Neural progenitor cell (in vitro differentiated cells): Measurements from ENCODE around the gene GVQW3. TPM values are rescaled to one million over a fixed set of nuclear protein-coding genes. Genes with fewer than 3 reads are reported as not detected.

Source experiments
- DNase-seq: peaks from one replicate; pipeline ENCODE4 v3.0.0-alpha.2; 2016; ENCODE audit warnings: low spot score
- H2AFZ ChIP-seq: fragments of 200-600 bp; sonication (generic); replicated peaks from 2 replicates; pipeline ENCODE4 v1.6.1; 2016; ENCODE audit warnings: antibody characterized with exemption
- H3F3A ChIP-seq: fragments of 200-600 bp; sonication (generic); 2 replicates; pipeline ENCODE4 v1.6.1; 2016; ENCODE audit warnings: antibody characterized with exemption, low read depth
- H3K27ac ChIP-seq: fragments of 200-600 bp; sonication (generic); 2 replicates; pipeline ENCODE4 v1.5.1; 2016; ENCODE audit warnings: mild to moderate bottlenecking
- H3K27me3 ChIP-seq: fragments of 200-600 bp; sonication (generic); 2 replicates; pipeline ENCODE4 v1.6.1; 2016; ENCODE audit warnings: mild to moderate bottlenecking, moderate library complexity
- H3K36me3 ChIP-seq: fragments of 200-600 bp; sonication (generic); 2 replicates; pipeline ENCODE4 v1.5.1; 2016
- H3K4me1 ChIP-seq: fragments of 200-600 bp; sonication (generic); 2 replicates; pipeline ENCODE4 v1.6.1; 2016; ENCODE audit warnings: mixed run types
- H3K4me2 ChIP-seq: fragments of 200-600 bp; sonication (generic); 2 replicates; pipeline ENCODE4 v1.6.1; 2016
- H3K4me3 ChIP-seq: fragments of 200-600 bp; sonication (generic); 2 replicates; pipeline ENCODE4 v1.5.1; 2016
- H3K79me2 ChIP-seq: fragments of 200-600 bp; sonication (generic); 2 replicates; pipeline ENCODE4 v1.6.1; 2016; ENCODE audit warnings: low read depth
- H3K9ac ChIP-seq: fragments of 200-600 bp; sonication (generic); 2 replicates; pipeline ENCODE4 v1.6.1; 2016
- H3K9me3 ChIP-seq: fragments of 200-600 bp; sonication (generic); 2 replicates; pipeline ENCODE4 v1.5.1; 2016; ENCODE audit warnings: low read depth
- H4K20me1 ChIP-seq: fragments of 200-600 bp; sonication (generic); 2 replicates; pipeline ENCODE4 v1.6.1; 2016; ENCODE audit warnings: low read depth
- H3K27ac Mint-ChIP-seq: 3 replicates; pipeline ENCODE4 v1.8.0; 2021; ENCODE audit warnings: mixed read lengths
- H3K27me3 Mint-ChIP-seq: 2 replicates; pipeline ENCODE4 v1.8.0; 2022; ENCODE audit warnings: low read depth, mild to moderate bottlenecking, inconsistent platforms, moderate library complexity, mixed read lengths; ENCODE audit not compliant: insufficient read depth
- H3K36me3 Mint-ChIP-seq: 3 replicates; pipeline ENCODE4 v1.8.0; 2021; ENCODE audit warnings: mixed read lengths
- H3K4me1 Mint-ChIP-seq: 3 replicates; pipeline ENCODE4 v1.8.0; 2021; ENCODE audit warnings: mixed read lengths
- H3K4me3 Mint-ChIP-seq: 3 replicates; pipeline ENCODE4 v1.8.0; 2021; ENCODE audit warnings: mild to moderate bottlenecking, moderate library complexity, mixed read lengths
- H3K9me3 Mint-ChIP-seq: 3 replicates; pipeline ENCODE4 v1.8.0; 2020; ENCODE audit warnings: mixed read lengths
- EZH2 ChIP-seq: fragments of 200-600 bp; sonication (generic); IDR thresholded peaks from 2 replicates; pipeline ENCODE4 v1.6.1; 2017; ENCODE audit warnings: antibody characterized with exemption, mild to moderate bottlenecking, moderate library complexity
- EZH2phosphoT487 ChIP-seq: fragments of 200-600 bp; sonication (generic); IDR thresholded peaks from 2 replicates; pipeline ENCODE4 v1.6.1; 2017; ENCODE audit warnings: antibody characterized with exemption
- small RNA-seq: library from RNA; depleted of rRNA; stranded (forward); fragments of <200 nt; gene quantifications from one replicate; pipeline ENCODE3, GENCODE V24; 2015
- total RNA-seq: library from RNA; depleted of rRNA; stranded (reverse); fragments of >200 nt; gene quantifications from 2 replicates; pipeline ENCODE4 v1.2.3, GENCODE V29; 2015; ENCODE audit warnings: low replicate concordance
- TF ChIP-seq, protein P1 (sequence below): fragments of 200-600 bp; sonication (generic); IDR thresholded peaks from 2 replicates; pipeline ENCODE4 v1.5.1; 2017; ENCODE audit warnings: antibody characterized with exemption, mild to moderate bottlenecking

GVQW3 gene
- total RNA-seq, 1 donor from 2014 or later = 15.2 TPM

DNA sequence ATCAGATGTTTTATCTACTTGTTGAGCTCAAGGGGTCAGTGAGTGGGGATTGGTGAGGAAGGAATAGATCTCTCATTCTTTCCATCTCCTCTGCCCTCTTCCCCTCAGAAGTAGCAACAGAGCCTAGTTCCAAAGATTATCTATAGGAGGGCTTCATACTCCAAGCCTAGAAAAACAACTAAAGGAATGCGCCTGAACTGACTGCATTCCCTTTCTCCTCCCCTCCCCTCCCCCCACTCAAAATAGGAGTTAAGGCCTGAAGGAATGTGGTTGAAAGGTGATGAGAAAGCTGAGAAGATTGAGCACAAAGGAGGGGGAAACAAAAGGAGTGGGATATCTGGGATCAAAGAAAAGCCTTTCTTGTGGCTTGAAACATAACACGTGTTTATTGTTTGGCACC, 74.2 kb downstream of the GVQW3 start:
- Histone ChIP-seq H3K79me2 (peaks cover 79% of the 10 kb centered on the region), H3K36me3 (peaks cover 24% of the 10 kb centered on the region), H3K9me3 (no peaks in the 10 kb centered on the region), H3K4me2 (peak overlapping the region; percentile 81), H4K20me1 (no peaks in the 10 kb centered on the region), H3K4me1 (peaks cover 73% of the 10 kb centered on the region), H2AFZ (no peak overlapping the region), H3F3A (peaks cover 57% of the 10 kb centered on the region), H3K27me3 (no peaks in the 10 kb centered on the region), H3K9ac (no peak overlapping the region), H3K27ac (peak overlapping the region; percentile 99), H3K4me3 (peak overlapping the region; percentile 38)
- peaks cover 4% of the 10 kb centered on the region for H3K27me3 Mint-ChIP-seq
- no peaks in the 10 kb centered on the region for H3K9me3 Mint-ChIP-seq
- H3K4me3 Mint-ChIP-seq = peak overlapping the region; percentile 57
- peak; percentile 40 for TF ChIP-seq EZH2phosphoT487
- TF ChIP-seq, protein P1, sequence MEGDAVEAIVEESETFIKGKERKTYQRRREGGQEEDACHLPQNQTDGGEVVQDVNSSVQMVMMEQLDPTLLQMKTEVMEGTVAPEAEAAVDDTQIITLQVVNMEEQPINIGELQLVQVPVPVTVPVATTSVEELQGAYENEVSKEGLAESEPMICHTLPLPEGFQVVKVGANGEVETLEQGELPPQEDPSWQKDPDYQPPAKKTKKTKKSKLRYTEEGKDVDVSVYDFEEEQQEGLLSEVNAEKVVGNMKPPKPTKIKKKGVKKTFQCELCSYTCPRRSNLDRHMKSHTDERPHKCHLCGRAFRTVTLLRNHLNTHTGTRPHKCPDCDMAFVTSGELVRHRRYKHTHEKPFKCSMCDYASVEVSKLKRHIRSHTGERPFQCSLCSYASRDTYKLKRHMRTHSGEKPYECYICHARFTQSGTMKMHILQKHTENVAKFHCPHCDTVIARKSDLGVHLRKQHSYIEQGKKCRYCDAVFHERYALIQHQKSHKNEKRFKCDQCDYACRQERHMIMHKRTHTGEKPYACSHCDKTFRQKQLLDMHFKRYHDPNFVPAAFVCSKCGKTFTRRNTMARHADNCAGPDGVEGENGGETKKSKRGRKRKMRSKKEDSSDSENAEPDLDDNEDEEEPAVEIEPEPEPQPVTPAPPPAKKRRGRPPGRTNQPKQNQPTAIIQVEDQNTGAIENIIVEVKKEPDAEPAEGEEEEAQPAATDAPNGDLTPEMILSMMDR = no peak
- TF ChIP-seq EZH2 = no peak
- peak overlapping the region; percentile 98 for H3K27ac Mint-ChIP-seq
- DNase-seq = peak; percentile 95
- H3K36me3 Mint-ChIP-seq = peaks cover 27% of the 10 kb centered on the region
- H3K4me1 Mint-ChIP-seq = peaks cover 40% of the 10 kb centered on the region

DNA sequence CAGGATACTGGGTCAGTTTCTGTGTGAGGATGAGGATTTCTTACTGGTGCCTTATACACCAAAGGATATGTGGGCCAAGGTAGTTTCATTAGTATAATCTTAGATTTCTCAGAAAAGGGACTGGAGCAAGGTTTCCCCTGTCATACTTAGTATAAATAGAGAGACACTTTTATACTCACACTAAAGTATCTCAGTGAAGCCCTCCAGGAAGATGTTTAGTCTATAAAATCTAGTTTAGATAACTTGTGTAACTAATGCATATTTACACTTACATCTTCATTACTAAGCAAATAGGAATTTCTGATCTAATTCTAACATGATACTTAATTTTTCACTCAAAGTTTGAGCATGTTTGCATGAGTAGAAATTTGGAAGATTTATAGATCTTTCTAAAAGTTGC, 74.8 kb downstream of the GVQW3 start:
- no peak for DNase-seq
- H3K4me3 Mint-ChIP-seq = peak overlapping the region; percentile 22
- no peaks in the 10 kb centered on the region for H3K9me3 Mint-ChIP-seq
- peak overlapping the region; percentile 2 for H3K9ac ChIP-seq
- no peaks in the 10 kb centered on the region for H4K20me1 ChIP-seq
- peaks cover 57% of the 10 kb centered on the region for H3F3A ChIP-seq
- H3K27me3 Mint-ChIP-seq = peaks cover 4% of the 10 kb centered on the region
- peak overlapping the region; percentile 29 for H3K4me3 ChIP-seq
- TF ChIP-seq, protein P1 = no peak
- no peak for TF ChIP-seq EZH2
- no peak for TF ChIP-seq EZH2phosphoT487
- no peaks in the 10 kb centered on the region for H3K9me3 ChIP-seq
- peaks cover 31% of the 10 kb centered on the region for H3K36me3 Mint-ChIP-seq
- peak overlapping the region; percentile 98 for H3K27ac Mint-ChIP-seq
- H3K79me2 ChIP-seq = peaks cover 79% of the 10 kb centered on the region
- peaks cover 73% of the 10 kb centered on the region for H3K4me1 ChIP-seq
- H3K27ac ChIP-seq = peak overlapping the region; percentile 99
- peaks cover 25% of the 10 kb centered on the region for H3K36me3 ChIP-seq
- H2AFZ ChIP-seq = no peak overlapping the region
- H3K4me2 ChIP-seq = peak overlapping the region; percentile 72
- no peaks in the 10 kb centered on the region for H3K27me3 ChIP-seq
- peaks cover 40% of the 10 kb centered on the region for H3K4me1 Mint-ChIP-seq

DNA sequence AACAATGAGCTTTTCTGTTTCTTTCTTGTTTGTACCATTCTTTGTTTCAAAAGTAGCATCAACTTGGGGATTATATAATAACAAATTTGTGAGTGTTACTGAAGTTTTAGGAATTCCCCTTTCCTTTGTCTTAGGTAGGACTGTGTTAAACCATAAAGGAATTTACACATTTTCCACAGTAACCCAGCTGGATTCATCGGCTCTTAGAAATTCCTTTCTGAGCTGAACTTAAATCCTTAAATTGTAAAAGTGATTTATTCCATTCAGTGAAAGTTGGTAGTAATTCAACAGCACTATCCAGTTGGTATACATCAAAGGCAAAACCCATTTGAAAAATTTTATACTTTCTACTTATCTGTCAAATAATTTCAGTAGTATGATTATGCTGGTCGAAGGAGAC, 75.4 kb downstream of the GVQW3 start:
- H3K36me3 Mint-ChIP-seq = peaks cover 32% of the 10 kb centered on the region
- DNase-seq = peak; percentile 52
- peaks cover 40% of the 10 kb centered on the region for H3K4me1 Mint-ChIP-seq
- Histone ChIP-seq H3K27ac (peak overlapping the region; percentile 99), H3F3A (peaks cover 57% of the 10 kb centered on the region), H3K79me2 (peaks cover 79% of the 10 kb centered on the region), H3K4me3 (peak overlapping the region; percentile 29), H3K27me3 (no peaks in the 10 kb centered on the region), H3K9me3 (no peaks in the 10 kb centered on the region), H3K4me1 (peaks cover 69% of the 10 kb centered on the region), H3K36me3 (peaks cover 31% of the 10 kb centered on the region), H4K20me1 (no peaks in the 10 kb centered on the region), H2AFZ (no peak overlapping the region), H3K4me2 (peak overlapping the region; percentile 72), H3K9ac (peak overlapping the region; percentile 2)
- H3K4me3 Mint-ChIP-seq = no peak overlapping the region
- H3K27me3 Mint-ChIP-seq = peaks cover 4% of the 10 kb centered on the region
- peak overlapping the region; percentile 50 for H3K27ac Mint-ChIP-seq
- no peaks in the 10 kb centered on the region for H3K9me3 Mint-ChIP-seq
- TF ChIP-seq EZH2 (no peak), EZH2phosphoT487 (no peak)
- TF ChIP-seq, protein P1 = no peak

Small RNA genes lying within 50 kb of the gene (small RNA-seq; reads per million reads assigned to genes)
- not detected for gene RF00019

Other genes with a start within 250 kb of the GVQW3 start
- gene WNT11, start 174.8 kb upstream of the GVQW3 start, total RNA-seq = 0.26 and 0.59 TPM in 2 replicates
- gene THAP12, start 191 bp upstream of the GVQW3 start, total RNA-seq = 64.2 and 112 TPM in 2 replicates
- gene EMSY, start 63.7 kb downstream of the GVQW3 start, total RNA-seq = 76.8 and 92.0 TPM in 2 replicates